H1 (cell line): ENCODE measurements around the gene EGLN2. TPM values are rescaled to one million over a fixed set of nuclear protein-coding genes. Genes with fewer than 3 reads are reported as not detected.

Experiments
- CEBPB ChIP-seq: IDR thresholded peaks from 2 replicates; pipeline ENCODE4 v1.6.1; 2012; ENCODE audit warnings: low read depth, low read length
- GABPA ChIP-seq: IDR thresholded peaks from 2 replicates; pipeline ENCODE4 v1.6.1; 2011; ENCODE audit warnings: mild to moderate bottlenecking, low read length, moderate library complexity, borderline replicate concordance; ENCODE audit not compliant: insufficient read depth
- PHF8 ChIP-seq: fragments of 200-600 bp; sonication (generic); conservative IDR thresholded peaks from 2 replicates; pipeline ENCODE4 v1.7.1; 2012; ENCODE audit warnings: low read depth, mild to moderate bottlenecking, inconsistent platforms, low read length, moderate library complexity
- POLR2A ChIP-seq, 2 experiments: IDR thresholded peaks; 1 replicate in 1 of 2; 2 replicates in 1 of 2; pipeline ENCODE4 v1.6.1; 2011; ENCODE audit warnings: low read depth in 2 of 2, low read length in 2 of 2, mild to moderate bottlenecking in 2 of 2; ENCODE audit errors: control extremely low read depth in 1 of 2
- RFX5 ChIP-seq: IDR thresholded peaks from 2 replicates; pipeline ENCODE4 v1.6.1; 2011; ENCODE audit warnings: low read depth, low read length, improper control_type of control experiment, borderline replicate concordance
- SP1 ChIP-seq: IDR thresholded peaks from 2 replicates; pipeline ENCODE4 v1.6.1; 2011; ENCODE audit warnings: low read depth, low read length
- polyA plus RNA-seq, 7 experiments: library from polyadenylated mRNA; depleted of rRNA in 3 of 7; stranded (reverse) in 5 of 7; unstranded in 2 of 7; fragments of >200 nt in 5 of 7; fragments of 200-250 nt in 2 of 7; gene quantifications; 1 replicate in 5 of 7; 2 replicates in 1 of 7; 4 replicates in 1 of 7; pipeline versions ENCODE4 v1.2.1 to v1.2.3, GENCODE V29; 2011 to 2013; ENCODE audit warnings: missing spikeins in 2 of 7, mixed read lengths in 2 of 7
- total RNA-seq: library from RNA; stranded (reverse); fragmentation: NEBNext Ultra II Directional; extraction: Animal tissue kit (Norgen Biotek cat#: 25700); gene quantifications from 2 replicates; pipeline ENCODE4 v1.2.1, GENCODE V29; 2021

Gene EGLN2
- total and polyA plus RNA-seq, 2 of the 8 experiments (the other 6 are each of a cell fraction or from before 2014, with no cell fraction given), result 86.9 to 103 TPM

DNA sequence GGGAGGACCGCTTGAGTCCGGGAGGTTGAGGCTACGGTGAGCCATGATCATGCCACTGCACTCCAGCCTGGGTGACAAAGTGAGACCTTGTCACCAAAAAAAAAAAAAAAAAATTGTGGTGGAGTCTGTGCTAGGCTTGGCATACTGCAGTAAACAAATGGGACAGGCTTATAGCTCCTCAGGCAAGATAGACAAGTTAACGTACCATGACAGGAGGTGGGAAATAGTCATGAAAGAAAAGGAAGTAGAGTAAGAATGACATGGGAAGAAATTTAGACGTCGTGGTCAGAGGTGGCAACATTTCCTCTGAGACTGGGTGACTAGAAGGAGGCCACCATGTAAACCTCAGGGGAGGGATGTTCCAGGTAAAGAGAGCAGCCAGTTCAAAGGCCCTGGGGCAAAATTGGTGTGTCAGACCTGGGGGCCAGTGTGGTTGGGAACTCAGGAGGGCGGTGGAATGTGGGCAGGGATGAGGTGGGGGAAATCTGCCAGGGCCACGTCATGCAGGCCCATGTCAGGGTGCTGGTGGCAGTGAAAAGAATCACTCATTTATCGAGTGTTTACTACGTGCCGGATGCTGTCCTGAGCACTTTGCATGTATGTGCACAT lies 42.4 kb upstream of the EGLN2 start (continued):
- TF ChIP-seq PHF8, result no peak
- no peak for TF ChIP-seq GABPA
- no peak for TF ChIP-seq RFX5
- no peak for TF ChIP-seq SP1
- TF ChIP-seq POLR2A (IDR thresholded peaks at IDR 0.05; ENCODE audit: control extremely low read depth in 1 of 2, low read depth in 2 of 2, low read length in 2 of 2), result 0 out of 3 replicates have a peak, but pooled peaks of 1 of the 2 experiments have one; percentile 24
- TF ChIP-seq CEBPB, result no peak
